GM12878 (cell line): ENCODE results near the gene TENT4B. TPM values are rescaled to one million over a fixed set of nuclear protein-coding genes. Genes with fewer than 3 reads are reported as not detected.
A peak's percentile ranks its signal among the peaks of the same experiment; 100 is the strongest.

Experiments used
- BHLHE40 ChIP-seq, 2 experiments: fragments of 450-650 bp in 1 of 2; IDR thresholded peaks; 2 replicates each; pipeline ENCODE4 v1.6.1; 2011 to 2017; ENCODE audit warnings: low read depth in 2 of 2, borderline replicate concordance in 1 of 2, improper control_type of control experiment in 1 of 2, low read length in 1 of 2, mild to moderate bottlenecking in 1 of 2
- CHD2 ChIP-seq: IDR thresholded peaks from 2 replicates; pipeline ENCODE4 v1.6.1; 2011; ENCODE audit warnings: low read depth, low read length, improper control_type of control experiment, borderline replicate concordance
- CREB1 ChIP-seq: IDR thresholded peaks from 2 replicates; pipeline ENCODE4 v1.6.1; 2012; ENCODE audit warnings: low read depth, mild to moderate bottlenecking, inconsistent platforms
- EGR1 ChIP-seq, 2 experiments: IDR thresholded peaks; 1 replicate in 1 of 2; 2 replicates in 1 of 2; pipeline ENCODE4 v1.6.1; 2011 to 2012; ENCODE audit warnings: low read depth in 2 of 2, low read length in 2 of 2, borderline replicate concordance in 1 of 2, mild to moderate bottlenecking in 1 of 2, moderate library complexity in 1 of 2
- ELK1 ChIP-seq: IDR thresholded peaks from 2 replicates; pipeline ENCODE4 v1.6.1; 2012; ENCODE audit warnings: low read depth, low read length, improper control_type of control experiment
- FOS ChIP-seq: IDR thresholded peaks from 3 replicates; pipeline ENCODE4 v1.6.1; 2011; ENCODE audit warnings: borderline replicate concordance; ENCODE audit not compliant: insufficient read length; ENCODE audit errors: extremely low read depth
- FOXM1 ChIP-seq: IDR thresholded peaks from 2 replicates; pipeline ENCODE4 v1.6.1; 2012; ENCODE audit warnings: low read depth, mild to moderate bottlenecking, inconsistent platforms, low read length, moderate library complexity
- IKZF2 ChIP-seq, 2 experiments: fragments of 450-650 bp; IDR thresholded peaks; 2 replicates each; pipeline ENCODE4 v1.6.1; 2017; ENCODE audit warnings: mild to moderate bottlenecking in 2 of 2, moderate library complexity in 2 of 2
- MAX ChIP-seq: IDR thresholded peaks from 2 replicates; pipeline ENCODE4 v1.6.1; 2012; ENCODE audit warnings: low read depth, low read length, improper control_type of control experiment
- MTA3 ChIP-seq: IDR thresholded peaks from 2 replicates; pipeline ENCODE4 v1.6.1; 2012; ENCODE audit warnings: low read length, inconsistent platforms, borderline replicate concordance
- NFIC ChIP-seq: IDR thresholded peaks from 2 replicates; pipeline ENCODE4 v1.6.1; 2012; ENCODE audit warnings: low read depth, mild to moderate bottlenecking, inconsistent platforms, low read length, moderate library complexity
- NKRF ChIP-seq: fragments of 450-650 bp; conservative IDR thresholded peaks from 2 replicates; pipeline ENCODE4 v1.6.1; 2017; ENCODE audit warnings: mild to moderate bottlenecking, moderate library complexity
- POLR2A ChIP-seq: IDR thresholded peaks from 2 replicates; pipeline ENCODE4 v1.6.1; 2011; ENCODE audit warnings: low read depth, mild to moderate bottlenecking, low read length
- RCOR1 ChIP-seq: conservative IDR thresholded peaks from 2 replicates; pipeline ENCODE4 v1.6.1; 2012; ENCODE audit warnings: low read depth, low read length, improper control_type of control experiment
- SKIL ChIP-seq: fragments of 450-650 bp; IDR thresholded peaks from 2 replicates; pipeline ENCODE4 v1.6.1; 2017; ENCODE audit warnings: mild to moderate bottlenecking, low read depth, inconsistent platforms; ENCODE audit not compliant: poor library complexity, severe bottlenecking
- SMAD5 ChIP-seq: IDR thresholded peaks from 2 replicates; pipeline ENCODE4 v1.6.1; 2016; ENCODE audit warnings: antibody characterized with exemption, low read depth
- SRF ChIP-seq, 2 experiments: IDR thresholded peaks; 2 replicates each; pipeline ENCODE4 v1.6.1; 2011; ENCODE audit warnings: low read depth in 2 of 2, low read length in 2 of 2, mild to moderate bottlenecking in 1 of 2, moderate library complexity in 1 of 2
- SUZ12 ChIP-seq: fragments of 200-600 bp; sonication (generic); IDR thresholded peaks from one replicate; pipeline ENCODE4 v1.6.1; 2018; ENCODE audit warnings: antibody characterized with exemption, mild to moderate bottlenecking; ENCODE audit not compliant: unreplicated experiment
- ZZZ3 ChIP-seq: IDR thresholded peaks from 2 replicates; pipeline ENCODE4 v1.6.1; 2011; ENCODE audit warnings: low read depth; ENCODE audit not compliant: control insufficient read depth, insufficient read length
- polyA plus RNA-seq, 11 experiments: library from polyadenylated mRNA; depleted of rRNA in 4 of 11; unstranded in 6 of 11; stranded (reverse) in 5 of 11; fragments of >200 nt; fragmentation: Nextera tagmentation in 4 of 11; fragmentation: Illumina TruSeq in 1 of 11; extraction: Ambion mirVana in 4 of 11; extraction: Trizol in 1 of 11; gene quantifications; 1 replicate in 1 of 11; 2 replicates in 10 of 11; pipeline versions ENCODE4 v1.2.1 to v1.2.3, GENCODE V29; 2011 to 2016; ENCODE audit warnings: inconsistent platforms in 2 of 11, missing spikeins in 2 of 11, low read depth in 1 of 11
- total RNA-seq, 4 experiments: library from RNA; depleted of rRNA in 3 of 4; stranded (reverse); fragments of >200 nt in 3 of 4; fragmentation: Illumina TruSeq in 1 of 4; extraction: Trizol in 1 of 4; gene quantifications; 2 replicates each; pipeline versions ENCODE4 v1.2.1 to v1.2.3, GENCODE V29; 2013 to 2021

TENT4B gene
- total and polyA plus RNA-seq, 10 of the 15 experiments (the other 5 are each of a cell fraction or from before 2014, with no cell fraction given), result 4.4 to 16.7 (median 10.8) TPM

GRCh38 chr16:50152807-50153595 is at the start of gene TENT4B (continued):
- 0 out of 2 replicates have a peak, but pooled peaks have one; percentile 25 for TF ChIP-seq ELK1
- peak; percentile 51; the same call in 1 of the 2 replicates for TF ChIP-seq SMAD5
- TF ChIP-seq IKZF2 (IDR thresholded peaks at IDR 0.05), result no peak
- peak; percentile 94 for TF ChIP-seq POLR2A
- no peak for TF ChIP-seq MTA3
- no peak for TF ChIP-seq SKIL
- TF ChIP-seq NFIC, result no peak
- TF ChIP-seq FOS, result no peak
- no peak for TF ChIP-seq CHD2
- TF ChIP-seq CREB1, result no peak
- no peak for TF ChIP-seq ZZZ3
- 0 out of 2 replicates have a peak, but pooled peaks have one; percentile 20 for TF ChIP-seq NKRF
- peak in 1 of 2 experiments; percentile 41; a peak in 2 of 4 replicates for TF ChIP-seq BHLHE40 (IDR thresholded peaks at IDR 0.05; ENCODE audit: borderline replicate concordance in 1 of 2, low read depth in 2 of 2, low read length in 1 of 2)
- no peak for TF ChIP-seq MAX
- no peak for TF ChIP-seq SUZ12
- TF ChIP-seq FOXM1, result no peak
- TF ChIP-seq SRF (IDR thresholded peaks at IDR 0.05; ENCODE audit: low read depth in 2 of 2, low read length in 2 of 2), result no peak
- 0 out of 2 replicates have a peak, but pooled peaks have one; percentile 14 for TF ChIP-seq RCOR1
- peak; percentile 27 to 69; a peak in 2 of 3 replicates for TF ChIP-seq EGR1 (IDR thresholded peaks at IDR 0.05; ENCODE audit: borderline replicate concordance in 1 of 2, low read depth in 2 of 2, low read length in 2 of 2)
- TF ChIP-seq, all 136 proteins: peak for 24
